Stimulated activated CD8-positive, alpha-beta memory T cell treated with anti-CD3 and anti-CD28 coated beads, Interleukin-4, amount 100 ng/mL, for 48 hours (primary cell): ENCODE results near the gene HTRA3.

Experiments used
- DNase-seq: peaks from one replicate; pipeline ENCODE4 v3.0.0-alpha.2; 2020

HTRA3 gene

GRCh38 chr4:8250227-8250626, 19.3 kb upstream of the HTRA3 start:
- DNase-seq, result no peak

GRCh38 chr4:8250637-8251036, 18.9 kb upstream of the HTRA3 start:
- no peak for DNase-seq

GRCh38 chr4:8251110-8251883, 18.3 kb upstream of the HTRA3 start:
- DNase-seq, result no peak

GRCh38 chr4:8252301-8253173, 17.0 kb upstream of the HTRA3 start:
- no peak for DNase-seq

GRCh38 chr4:8254076-8254475, 15.5 kb upstream of the HTRA3 start:
- no peak for DNase-seq

GRCh38 chr4:8255698-8256441, 13.7 kb upstream of the HTRA3 start:
- no peak for DNase-seq

GRCh38 chr4:8257854-8258253, 11.7 kb upstream of the HTRA3 start:
- no peak for DNase-seq

GRCh38 chr4:8258552-8259212, 10.9 kb upstream of the HTRA3 start:
- no peak for DNase-seq

- no peak for DNase-seq
These were observed 9.7 kb upstream of the HTRA3 start for GRCh38 chr4:8259743-8260430.

GRCh38 chr4:8260656-8261111, 8.9 kb upstream of the HTRA3 start:
- no peak for DNase-seq

- no peak for DNase-seq
These were observed 7.6 kb upstream of the HTRA3 start for GRCh38 chr4:8261851-8262535.

GRCh38 chr4:8262637-8263322, 6.8 kb upstream of the HTRA3 start:
- DNase-seq, result no peak

- no peak for DNase-seq
These were observed 6.2 kb upstream of the HTRA3 start for GRCh38 chr4:8263397-8263796.

- no peak for DNase-seq
These were observed 5.4 kb upstream of the HTRA3 start for GRCh38 chr4:8264106-8264505.

GRCh38 chr4:8265171-8265929, 4.2 kb upstream of the HTRA3 start:
- no peak for DNase-seq

GRCh38 chr4:8266088-8266487, 3.5 kb upstream of the HTRA3 start:
- no peak for DNase-seq

- DNase-seq, result no peak
These were observed 3.0 kb upstream of the HTRA3 start for GRCh38 chr4:8266508-8266907.

GRCh38 chr4:8267077-8267476, 2.5 kb upstream of the HTRA3 start:
- peak; percentile 61 for DNase-seq

- no peak for DNase-seq
These were observed 1.3 kb upstream of the HTRA3 start for GRCh38 chr4:8268211-8268610.

GRCh38 chr4:8268901-8269534, 536 bp upstream of the HTRA3 start:
- no peak for DNase-seq
